ENCODE measurements around the gene POLA1. TPM values are rescaled to one million over a fixed set of nuclear protein-coding genes. Genes with fewer than 3 reads are reported as not detected.

Gene POLA1
- total and polyA plus RNA-seq, 2 of the 4 experiments (the other 2 are of a cell fraction) = 4.0 to 15.1 TPM

DNA sequence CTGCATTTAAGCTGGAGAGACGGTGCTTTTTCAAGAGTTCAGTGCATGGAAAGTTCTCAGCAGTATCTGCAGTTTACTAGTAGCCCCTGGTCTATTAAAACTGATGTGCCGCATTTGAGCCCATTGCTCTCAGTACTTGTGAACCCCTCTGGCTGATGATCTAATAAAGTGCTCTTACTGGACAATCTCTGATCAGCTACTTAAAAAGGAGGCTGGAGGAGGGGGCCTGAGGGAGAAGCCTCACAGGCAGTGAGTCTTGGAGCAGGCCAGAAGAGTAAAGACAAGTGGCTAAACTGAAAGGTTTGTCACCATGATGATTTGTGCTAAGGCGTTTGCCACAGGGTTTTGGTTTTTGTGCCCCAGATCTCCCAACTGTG, 183.6 kb downstream of the POLA1 start:
- H3K4ac ChIP-seq (ENCODE audit: low read depth, low read length) = no peak overlapping the region
- no peak overlapping the region for H3K4me2 ChIP-seq (ENCODE audit: low read depth, low read length)
- H3K36me3 ChIP-seq (ENCODE audit: control insufficient read depth, insufficient read depth, low read length) = no peaks in the 10 kb centered on the region
- H2BK120ac ChIP-seq (ENCODE audit: low read depth, low read length) = no peak overlapping the region
- H3K9ac ChIP-seq (ENCODE audit: low read depth, low read length) = no peak overlapping the region
- dilution Hi-C loops (cut with HindIII; ENCODE audit: low sequenced_read_pairs, unreplicated experiment) (no loop called here), in situ Hi-C loops (cut with MboI; ENCODE audit: low sequenced_read_pairs) (no loop called here), intact Hi-C loops (cut with micrococcal nuclease) (no loop called here)
- no peak overlapping the region for H2BK20ac ChIP-seq (ENCODE audit: low read depth, low read length)
- no peak overlapping the region for H3K4me3 ChIP-seq (ENCODE audit: insufficient read depth, low read depth, low read length)
- no peaks in the 10 kb centered on the region for H3K9me1 ChIP-seq (ENCODE audit: insufficient read depth, low read length)
- ChIA-PET POLR2A (ENCODE audit: unreplicated experiment) (no interaction called here), CTCF (no interaction called here)
- H4K8ac ChIP-seq (ENCODE audit: low read depth in 2 of 2, low read length in 2 of 2) = no peak overlapping the region
- no peak overlapping the region for H2BK15ac ChIP-seq (ENCODE audit: low read depth, low read length)
- no peak overlapping the region for H3K27ac ChIP-seq (ENCODE audit: insufficient read depth, low read length)
- H2AK9ac ChIP-seq (replicated peaks; ENCODE audit: low read depth, low read length, poor library complexity) = no peak overlapping the region
- H3K79me1 ChIP-seq (ENCODE audit: low read depth in 1 of 2, low read length in 2 of 2) = no peaks in the 10 kb centered on the region
- H3K14ac ChIP-seq (replicated peaks; ENCODE audit: low read depth, low read length) = no peak overlapping the region
- 60% methylated on average over 1 of the region's 3 CpGs; no CpG with 5 or more reads in 1 of the 2 experiments for WGBS, 2 experiments (ENCODE audit: extremely low coverage in 2 of 2, insufficient read length in 1 of 2)
- no peak overlapping the region for H2AFZ ChIP-seq (replicated peaks; ENCODE audit: low read length, poor library complexity)
- no peak for ATAC-seq (ENCODE audit: low read depth)
- H3K56ac ChIP-seq (ENCODE audit: extremely low read depth, insufficient read depth, low read length) = no peak overlapping the region
- no peak overlapping the region for H4K91ac ChIP-seq (ENCODE audit: insufficient read depth, low read depth, low read length)
- no peaks in the 10 kb centered on the region for H3K9me3 ChIP-seq (ENCODE audit: control insufficient read depth, insufficient read depth, low read length)
- no peak overlapping the region for H3K23ac ChIP-seq (ENCODE audit: low read depth, low read length)
- no TSS peak for BruUV-seq (replicated peaks)
- H4K5ac ChIP-seq (ENCODE audit: low read depth, low read length) = no peak overlapping the region
- H3K4me1 ChIP-seq (ENCODE audit: control insufficient read depth, insufficient read depth, low read length) = peaks cover 3% of the 10 kb centered on the region; the same call in 1 of the 2 replicates
- no peak overlapping the region for H2AK5ac ChIP-seq (ENCODE audit: low read depth, low read length)
- no peak overlapping the region for H3K18ac ChIP-seq (ENCODE audit: low read depth, low read length)
- no peak for DNase-seq
- no peak overlapping the region for H2BK5ac ChIP-seq (ENCODE audit: low read depth, low read length, poor library complexity, severe bottlenecking)
- H4K20me1 ChIP-seq (ENCODE audit: insufficient read depth, low read length) = no peaks in the 10 kb centered on the region
- no peaks in the 10 kb centered on the region for H3K27me3 ChIP-seq (ENCODE audit: control insufficient read depth, insufficient read depth, low read length)
- TF ChIP-seq, protein P1, sequence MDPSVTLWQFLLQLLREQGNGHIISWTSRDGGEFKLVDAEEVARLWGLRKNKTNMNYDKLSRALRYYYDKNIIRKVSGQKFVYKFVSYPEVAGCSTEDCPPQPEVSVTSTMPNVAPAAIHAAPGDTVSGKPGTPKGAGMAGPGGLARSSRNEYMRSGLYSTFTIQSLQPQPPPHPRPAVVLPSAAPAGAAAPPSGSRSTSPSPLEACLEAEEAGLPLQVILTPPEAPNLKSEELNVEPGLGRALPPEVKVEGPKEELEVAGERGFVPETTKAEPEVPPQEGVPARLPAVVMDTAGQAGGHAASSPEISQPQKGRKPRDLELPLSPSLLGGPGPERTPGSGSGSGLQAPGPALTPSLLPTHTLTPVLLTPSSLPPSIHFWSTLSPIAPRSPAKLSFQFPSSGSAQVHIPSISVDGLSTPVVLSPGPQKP (IDR thresholded peaks at IDR 0.05; ENCODE audit: borderline replicate concordance, low read depth, low read length) = no peak
- TF ChIP-seq RAD21 (IDR thresholded peaks at IDR 0.05; ENCODE audit: low read length) (no peak), MAZ (IDR thresholded peaks at IDR 0.05; ENCODE audit: borderline replicate concordance, low read depth, low read length) (no peak), NFE2L2 (IDR thresholded peaks at IDR 0.05; ENCODE audit: low read depth, low read length) (no peak), POLR2A (IDR thresholded peaks at IDR 0.05; ENCODE audit: low read depth, low read length) (no peak), MXI1 (IDR thresholded peaks at IDR 0.05; ENCODE audit: borderline replicate concordance, low read depth, low read length) (no peak), CHD1 (IDR thresholded peaks at IDR 0.05; ENCODE audit: low read depth, low read length) (no peak)
- TF ChIP-seq, protein P2, sequence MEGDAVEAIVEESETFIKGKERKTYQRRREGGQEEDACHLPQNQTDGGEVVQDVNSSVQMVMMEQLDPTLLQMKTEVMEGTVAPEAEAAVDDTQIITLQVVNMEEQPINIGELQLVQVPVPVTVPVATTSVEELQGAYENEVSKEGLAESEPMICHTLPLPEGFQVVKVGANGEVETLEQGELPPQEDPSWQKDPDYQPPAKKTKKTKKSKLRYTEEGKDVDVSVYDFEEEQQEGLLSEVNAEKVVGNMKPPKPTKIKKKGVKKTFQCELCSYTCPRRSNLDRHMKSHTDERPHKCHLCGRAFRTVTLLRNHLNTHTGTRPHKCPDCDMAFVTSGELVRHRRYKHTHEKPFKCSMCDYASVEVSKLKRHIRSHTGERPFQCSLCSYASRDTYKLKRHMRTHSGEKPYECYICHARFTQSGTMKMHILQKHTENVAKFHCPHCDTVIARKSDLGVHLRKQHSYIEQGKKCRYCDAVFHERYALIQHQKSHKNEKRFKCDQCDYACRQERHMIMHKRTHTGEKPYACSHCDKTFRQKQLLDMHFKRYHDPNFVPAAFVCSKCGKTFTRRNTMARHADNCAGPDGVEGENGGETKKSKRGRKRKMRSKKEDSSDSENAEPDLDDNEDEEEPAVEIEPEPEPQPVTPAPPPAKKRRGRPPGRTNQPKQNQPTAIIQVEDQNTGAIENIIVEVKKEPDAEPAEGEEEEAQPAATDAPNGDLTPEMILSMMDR (conservative IDR thresholded peaks at IDR 0.05; ENCODE audit: low read depth, low read length) = no peak

Measured in IMR-90 (cell line).